Prostate gland (tissue), 2 donors: ENCODE results near the gene DOCK4. TPM values are rescaled to one million over a fixed set of nuclear protein-coding genes. Genes with fewer than 3 reads are reported as not detected.

Experiments
- DNase-seq: peaks from one replicate; pipeline ENCODE4 v3.0.0-alpha.2; 2019; ENCODE audit warnings: low spot score
- H3K27ac ChIP-seq, 2 donors: fragments of 200-600 bp; sonication (generic); 2 replicates each; pipeline ENCODE4 v1.5.1; 2017 to 2019
- H3K27me3 ChIP-seq: fragments of 200-600 bp; sonication (generic); replicated peaks from 2 replicates; pipeline ENCODE4 v1.5.1; 2019; ENCODE audit not compliant: insufficient read depth
- H3K36me3 ChIP-seq, 2 donors: fragments of 200-600 bp; sonication (generic); 1 replicate in 1 of 2; 2 replicates in 1 of 2; pipeline versions ENCODE4 v1.5.1 to v1.8.1; 2017 to 2019
- H3K4me1 ChIP-seq: fragments of 200-600 bp; sonication (generic); replicated peaks from 2 replicates; pipeline ENCODE4 v1.5.1; 2019
- H3K4me3 ChIP-seq, 2 donors: fragments of 200-600 bp; sonication (generic); 2 replicates each; pipeline ENCODE4 v1.5.1; 2017 to 2019
- H3K9me3 ChIP-seq: fragments of 200-600 bp; sonication (generic); 2 replicates; pipeline ENCODE4 v1.5.1; 2017
- POLR2A ChIP-seq: fragments of 450-650 bp; IDR thresholded peaks from one replicate; pipeline ENCODE4 v1.6.1; 2016; ENCODE audit warnings: antibody characterized with exemption, mild to moderate bottlenecking
- POLR2AphosphoS5 ChIP-seq: sonication (generic); formaldehyde crosslinking; IDR thresholded peaks from one replicate; pipeline ENCODE4 v1.6.1; 2017; ENCODE audit warnings: antibody characterized with exemption
- WGBS: methylation state at CpG from one replicate; pipeline ENCODE4 v1.1.5; 2018; 5-methylcytosine and 5-hydroxymethylcytosine counted together
- intact Hi-C: fragments of 100-400 bp; cut with DNase I; formaldehyde crosslinking; loops from one replicate; pipeline ENCODE4 v1.14.2; 2022
- total RNA-seq, 2 donors: library from RNA; depleted of rRNA; stranded (reverse); fragments of >200 nt; gene quantifications; one replicate each; pipeline ENCODE4 v1.1.0, GENCODE V29; 2016
- TF ChIP-seq, protein P1 (sequence below), 4 experiments: fragments of 200-600 bp in 2 of 4; fragments of 450-650 bp in 2 of 4; sonication (generic) in 2 of 4; IDR thresholded peaks; 1 replicate in 3 of 4; 2 replicates in 1 of 4; pipeline ENCODE4 v1.5.1; 2016 to 2019; ENCODE audit warnings: antibody characterized with exemption in 4 of 4, mild to moderate bottlenecking in 2 of 4, moderate library complexity in 2 of 4

The DOCK4 gene
- total RNA-seq, 2 donors from 2014 or later, result 21.8 to 37.4 TPM

GRCh38 chr7:112080978-112081377 lies 125.2 kb downstream of the DOCK4 start:
- Histone ChIP-seq H3K9me3 (no peaks in the 10 kb centered on the region), H3K4me3 (no peak overlapping the region), H3K4me1 (peaks cover 6% of the 10 kb centered on the region), H3K27me3 (no peaks in the 10 kb centered on the region), H3K27ac (no peak overlapping the region), H3K36me3 (no peaks in the 10 kb centered on the region)
- TF ChIP-seq POLR2A, result no peak
- TF ChIP-seq, protein P1, sequence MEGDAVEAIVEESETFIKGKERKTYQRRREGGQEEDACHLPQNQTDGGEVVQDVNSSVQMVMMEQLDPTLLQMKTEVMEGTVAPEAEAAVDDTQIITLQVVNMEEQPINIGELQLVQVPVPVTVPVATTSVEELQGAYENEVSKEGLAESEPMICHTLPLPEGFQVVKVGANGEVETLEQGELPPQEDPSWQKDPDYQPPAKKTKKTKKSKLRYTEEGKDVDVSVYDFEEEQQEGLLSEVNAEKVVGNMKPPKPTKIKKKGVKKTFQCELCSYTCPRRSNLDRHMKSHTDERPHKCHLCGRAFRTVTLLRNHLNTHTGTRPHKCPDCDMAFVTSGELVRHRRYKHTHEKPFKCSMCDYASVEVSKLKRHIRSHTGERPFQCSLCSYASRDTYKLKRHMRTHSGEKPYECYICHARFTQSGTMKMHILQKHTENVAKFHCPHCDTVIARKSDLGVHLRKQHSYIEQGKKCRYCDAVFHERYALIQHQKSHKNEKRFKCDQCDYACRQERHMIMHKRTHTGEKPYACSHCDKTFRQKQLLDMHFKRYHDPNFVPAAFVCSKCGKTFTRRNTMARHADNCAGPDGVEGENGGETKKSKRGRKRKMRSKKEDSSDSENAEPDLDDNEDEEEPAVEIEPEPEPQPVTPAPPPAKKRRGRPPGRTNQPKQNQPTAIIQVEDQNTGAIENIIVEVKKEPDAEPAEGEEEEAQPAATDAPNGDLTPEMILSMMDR (IDR thresholded peaks at IDR 0.05), result no peak
- TF ChIP-seq POLR2AphosphoS5, result no peak
- WGBS, result 82% methylated on average over 8 of the region's 8 CpGs
- intact Hi-C loops, result no loop called here
- DNase-seq, result no peak

DNA sequence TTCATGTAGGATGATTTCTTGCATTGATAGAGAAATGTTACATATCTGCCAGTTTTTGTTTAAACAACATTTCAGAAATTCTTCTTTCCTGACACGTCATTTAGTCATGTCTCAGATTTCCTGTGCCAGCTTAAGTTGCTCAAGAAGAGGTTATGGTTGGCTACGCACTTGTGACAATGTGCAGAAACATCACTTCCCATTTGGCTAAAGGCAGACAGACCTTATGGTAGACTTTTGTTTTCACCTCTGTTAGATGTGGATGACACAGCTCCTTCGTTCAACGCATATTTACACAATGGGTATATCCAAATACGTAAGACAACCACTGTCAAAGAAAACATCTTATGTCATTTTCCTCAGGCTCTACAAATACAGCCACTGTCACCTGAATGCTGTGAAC lies 125.8 kb downstream of the DOCK4 start:
- no peak overlapping the region for H3K27ac ChIP-seq
- 70% methylated on average over 5 of the region's 5 CpGs for whole genome bisulfite sequencing

GRCh38 chr7:112079673-112080072 lies 126.5 kb downstream of the DOCK4 start:
- Histone ChIP-seq H3K4me1 (peaks cover 6% of the 10 kb centered on the region), H3K9me3 (no peaks in the 10 kb centered on the region), H3K27me3 (no peaks in the 10 kb centered on the region), H3K4me3 (no peak overlapping the region), H3K27ac (no peak overlapping the region), H3K36me3 (no peaks in the 10 kb centered on the region)
- intact Hi-C loops, result no loop called here
- no peak for TF ChIP-seq POLR2A
- no peak for TF ChIP-seq POLR2AphosphoS5
- TF ChIP-seq, protein P1 (IDR thresholded peaks at IDR 0.05), result no peak
- DNase-seq, result no peak

More for the DNA sequence above, 125.8 kb downstream of the DOCK4 start:
- no peaks in the 10 kb centered on the region for H3K27me3 ChIP-seq
- intact Hi-C loops, result no loop called here
- no peaks in the 10 kb centered on the region for H3K36me3 ChIP-seq
- H3K4me1 ChIP-seq, result peaks cover 6% of the 10 kb centered on the region
- H3K4me3 ChIP-seq, result no peak overlapping the region
- no peak for DNase-seq
- no peaks in the 10 kb centered on the region for H3K9me3 ChIP-seq
- no peak for TF ChIP-seq POLR2AphosphoS5
- TF ChIP-seq, protein P1 (IDR thresholded peaks at IDR 0.05), result no peak
- no peak for TF ChIP-seq POLR2A

GRCh38 chr7:112079122-112079521 lies 127.1 kb downstream of the DOCK4 start:
- Histone ChIP-seq H3K36me3 (no peaks in the 10 kb centered on the region), H3K4me3 (no peak overlapping the region), H3K27me3 (no peaks in the 10 kb centered on the region), H3K9me3 (no peaks in the 10 kb centered on the region), H3K27ac (no peak overlapping the region), H3K4me1 (peaks cover 3% of the 10 kb centered on the region)
- no peak for DNase-seq
- intact Hi-C loops, result no loop called here
- no peak for TF ChIP-seq POLR2A
- no peak for TF ChIP-seq POLR2AphosphoS5
- TF ChIP-seq, protein P1 (IDR thresholded peaks at IDR 0.05), result no peak
- 62% methylated on average over 1 of the region's 1 CpG for WGBS

DNA sequence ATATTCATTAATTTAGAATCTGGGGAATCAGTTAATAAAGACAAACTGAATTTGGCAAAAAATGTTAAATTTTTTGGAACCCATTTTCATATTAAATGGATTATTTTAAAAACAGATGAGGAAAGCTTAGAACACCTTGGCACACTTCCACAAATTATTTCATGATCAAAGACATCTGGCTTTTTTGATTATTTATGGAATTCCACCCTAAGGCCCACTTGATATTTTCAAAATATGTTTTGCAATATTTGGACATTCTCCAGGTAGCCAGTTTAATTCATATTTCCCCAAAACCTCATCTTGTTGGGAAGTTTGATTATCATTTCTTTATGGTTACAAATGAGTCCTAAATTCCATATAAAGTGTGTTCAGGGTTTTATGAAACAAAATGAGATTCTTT lies 129.9 kb downstream of the DOCK4 start:
- no peaks in the 10 kb centered on the region for H3K9me3 ChIP-seq
- TF ChIP-seq POLR2AphosphoS5, result no peak
- TF ChIP-seq, protein P1 (IDR thresholded peaks at IDR 0.05), result no peak
- TF ChIP-seq POLR2A, result no peak
- H3K4me3 ChIP-seq, result no peak overlapping the region
- H3K27me3 ChIP-seq, result no peaks in the 10 kb centered on the region
- no peak for DNase-seq
- H3K36me3 ChIP-seq, result no peaks in the 10 kb centered on the region
- H3K4me1 ChIP-seq, result peaks cover 3% of the 10 kb centered on the region
- H3K27ac ChIP-seq, result no peak overlapping the region
- intact Hi-C loops, result no loop called here
